HepG2 (cell line): Measurements from ENCODE around the gene CASKIN1. TPM values are rescaled to one million over a fixed set of nuclear protein-coding genes. Genes with fewer than 3 reads are reported as not detected.

Source experiments
- AHR ChIP-seq: IDR thresholded peaks from 2 replicates; pipeline ENCODE4 v1.6.1; 2018; ENCODE audit warnings: missing genetic modification reagents, missing compliant biosample characterization
- FOXA1 ChIP-seq, 2 experiments: fragments of 450-650 bp in 1 of 2; sonication (generic) in 1 of 2; formaldehyde crosslinking in 1 of 2; IDR thresholded peaks; 2 replicates each; pipeline versions ENCODE4 v1.4.0 to v1.6.1; 2016 to 2020; ENCODE audit warnings: missing genetic modification reagents in 1 of 2
- FOXA3 ChIP-seq: IDR thresholded peaks from 2 replicates; pipeline ENCODE4 v1.6.1; 2016; ENCODE audit warnings: missing genetic modification reagents, missing compliant biosample characterization
- HDAC2 ChIP-seq: sonication (generic); formaldehyde crosslinking; IDR thresholded peaks from 2 replicates; pipeline ENCODE4 v1.4.0; 2020; ENCODE audit warnings: missing genetic modification reagents
- HNF4A ChIP-seq: sonication (generic); formaldehyde crosslinking; IDR thresholded peaks from 2 replicates; pipeline ENCODE4 v1.4.0; 2020; ENCODE audit warnings: missing genetic modification reagents
- HOXA5 ChIP-seq: sonication (generic); formaldehyde crosslinking; IDR thresholded peaks from 2 replicates; pipeline ENCODE4 v1.4.0; 2020; ENCODE audit warnings: missing genetic modification reagents
- JUN ChIP-seq: sonication (generic); formaldehyde crosslinking; IDR thresholded peaks from 2 replicates; pipeline ENCODE4 v1.4.0; 2020; ENCODE audit warnings: mild to moderate bottlenecking, missing genetic modification reagents
- KAT2B ChIP-seq: fragments of 150-350 bp; IDR thresholded peaks from 2 replicates; pipeline ENCODE4 v1.6.1; 2014; ENCODE audit warnings: low read depth, low read length, borderline replicate concordance
- MBD4 ChIP-seq: IDR thresholded peaks from 2 replicates; pipeline ENCODE4 v1.6.1; 2012; ENCODE audit warnings: low read length, inconsistent platforms, borderline replicate concordance
- MIXL1 ChIP-seq: IDR thresholded peaks from 2 replicates; pipeline ENCODE4 v1.6.1; 2016
- MYC ChIP-seq: sonication (generic); formaldehyde crosslinking; IDR thresholded peaks from 2 replicates; pipeline ENCODE4 v1.9.0; 2021; ENCODE audit warnings: missing genetic modification reagents, borderline replicate concordance
- POLR2G ChIP-seq: fragments of 200-400 bp; formaldehyde crosslinking; IDR thresholded peaks from 2 replicates; pipeline ENCODE4 v1.6.1; 2018; ENCODE audit warnings: mild to moderate bottlenecking, low read depth, low read length, moderate library complexity
- RBM39 ChIP-seq: fragments of 200-400 bp; formaldehyde crosslinking; IDR thresholded peaks from one replicate; pipeline ENCODE4 v1.6.1; 2018; ENCODE audit warnings: antibody characterized with exemption, mild to moderate bottlenecking, low read depth, low read length; ENCODE audit not compliant: poor library complexity, severe bottlenecking
- SRSF4 ChIP-seq: fragments of 200-400 bp; formaldehyde crosslinking; IDR thresholded peaks from one replicate; pipeline ENCODE4 v1.6.1; 2018; ENCODE audit warnings: mild to moderate bottlenecking, low read depth, low read length, moderate library complexity; ENCODE audit not compliant: poor library complexity, severe bottlenecking
- ZFP82 ChIP-seq: sonication (generic); formaldehyde crosslinking; IDR thresholded peaks from 2 replicates; pipeline ENCODE4 v1.5.1; 2020; ENCODE audit warnings: mild to moderate bottlenecking, missing genetic modification reagents, borderline replicate concordance
- ZFYVE20 ChIP-seq: sonication (generic); formaldehyde crosslinking; IDR thresholded peaks from 2 replicates; pipeline ENCODE4 v1.8.0; 2023; ENCODE audit warnings: low read depth, mild to moderate bottlenecking, moderate library complexity, missing genetic modification reagents, borderline replicate concordance
- ZNF292 ChIP-seq: sonication (generic); formaldehyde crosslinking; IDR thresholded peaks from 2 replicates; pipeline ENCODE4 v1.8.1; 2022; ENCODE audit warnings: mild to moderate bottlenecking, low read depth, missing genetic modification reagents, borderline replicate concordance
- ZNF331 ChIP-seq: sonication (generic); formaldehyde crosslinking; IDR thresholded peaks from 2 replicates; pipeline ENCODE4 v1.4.0; 2020; ENCODE audit warnings: missing genetic modification reagents
- ZNF484 ChIP-seq: sonication (generic); formaldehyde crosslinking; IDR thresholded peaks from 2 replicates; pipeline ENCODE4 v1.5.1; 2020; ENCODE audit warnings: mild to moderate bottlenecking, low read depth, missing genetic modification reagents, borderline replicate concordance
- ZNF530 ChIP-seq: sonication (generic); formaldehyde crosslinking; IDR thresholded peaks from 2 replicates; pipeline ENCODE4 v1.5.0; 2020; ENCODE audit warnings: low read depth, mild to moderate bottlenecking, missing genetic modification reagents
- ZNF614 ChIP-seq: IDR thresholded peaks from 2 replicates; pipeline ENCODE4 v1.6.1; 2018; ENCODE audit warnings: missing biosample characterization, missing genetic modification reagents, inconsistent platforms, borderline replicate concordance
- ZNF746 ChIP-seq: sonication (generic); formaldehyde crosslinking; IDR thresholded peaks from 2 replicates; pipeline ENCODE4 v1.8.0; 2022; ENCODE audit warnings: mild to moderate bottlenecking, missing genetic modification reagents
- ZNF775 ChIP-seq: sonication (generic); formaldehyde crosslinking; IDR thresholded peaks from 2 replicates; pipeline ENCODE4 v1.4.0; 2020; ENCODE audit warnings: missing genetic modification reagents, mild to moderate bottlenecking, moderate library complexity, borderline replicate concordance
- polyA plus RNA-seq, 8 experiments: library from polyadenylated mRNA; depleted of rRNA in 3 of 8; stranded (reverse) in 7 of 8; unstranded in 1 of 8; fragments of >200 nt; fragmentation: Illumina TruSeq in 4 of 8; extraction: Trizol in 4 of 8; gene quantifications; 2 replicates each; pipeline versions ENCODE4 v1.2.1 to v1.2.3, GENCODE V29; 2011 to 2016; ENCODE audit warnings: low read depth in 4 of 8, missing spikeins in 1 of 8, mixed read lengths in 1 of 8; ENCODE audit not compliant: insufficient read depth in 1 of 8
- total RNA-seq, 5 experiments: library from RNA; depleted of rRNA; stranded (reverse); fragments of >200 nt; fragmentation: Illumina TruSeq; extraction: Trizol; gene quantifications; 2 replicates each; pipeline ENCODE4 v1.2.3, GENCODE V29; 2016; ENCODE audit warnings: low read depth in 1 of 5
- TF ChIP-seq, protein P1 (sequence below): sonication (generic); formaldehyde crosslinking; IDR thresholded peaks from 2 replicates; pipeline ENCODE4 v1.4.0; 2020; ENCODE audit warnings: missing genetic modification reagents, borderline replicate concordance
- TF ChIP-seq, protein P2 (sequence below): conservative IDR thresholded peaks from 2 replicates; pipeline ENCODE4 v1.6.1; 2018; ENCODE audit warnings: missing genetic modification reagents
- TF ChIP-seq, protein P3 (sequence below): IDR thresholded peaks from 2 replicates; pipeline ENCODE4 v1.6.1; 2016; ENCODE audit warnings: low read depth, borderline replicate concordance

Gene CASKIN1
- total and polyA plus RNA-seq, 2 of the 13 experiments (the other 11 are each of a cell fraction or from before 2014, with no cell fraction given): 1.2 to 2.2 TPM

DNA sequence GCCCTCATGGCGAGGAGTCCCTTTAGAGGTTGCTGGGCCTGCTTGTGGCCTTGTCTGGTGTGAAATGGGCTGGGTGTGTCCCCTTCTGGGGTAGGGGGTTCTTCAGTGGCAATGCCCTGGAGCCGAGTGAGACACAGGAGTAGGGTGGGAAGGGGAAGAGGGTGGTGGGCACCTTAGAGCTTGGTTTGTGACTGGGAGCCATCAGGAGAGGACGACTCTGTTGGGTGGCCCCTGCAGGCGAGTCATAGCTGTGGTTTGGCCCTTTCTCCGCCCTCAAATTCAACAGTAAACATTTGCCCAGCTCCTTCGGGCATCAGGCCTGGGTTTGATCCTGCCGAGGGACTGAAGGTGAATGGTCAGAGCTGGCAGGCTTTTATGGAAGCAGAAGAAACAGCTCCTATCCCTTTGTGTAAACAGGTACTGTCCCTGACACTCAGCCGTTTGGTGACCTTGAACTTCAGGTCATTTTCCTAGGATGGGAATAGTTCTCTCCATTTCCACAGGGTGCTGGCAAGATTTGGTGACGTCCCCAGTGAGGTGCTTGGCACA is 29.9 kb upstream of the CASKIN1 start (continued):
- no peak for TF ChIP-seq RBM39
- no peak for TF ChIP-seq JUN (CRISPR knock-in tag)
- no peak for TF ChIP-seq ZNF775 (CRISPR knock-in tag)
- TF ChIP-seq SRSF4: no peak
- TF ChIP-seq ZNF746 (CRISPR knock-in tag): no peak
- peak; percentile 27; the same call in 1 of the 2 replicates for TF ChIP-seq ZNF331 (CRISPR knock-in tag)
- no peak for TF ChIP-seq MIXL1 (CRISPR knock-in tag)
- no peak for TF ChIP-seq MBD4
- TF ChIP-seq HOXA5 (CRISPR knock-in tag): no peak
- TF ChIP-seq, protein P1, sequence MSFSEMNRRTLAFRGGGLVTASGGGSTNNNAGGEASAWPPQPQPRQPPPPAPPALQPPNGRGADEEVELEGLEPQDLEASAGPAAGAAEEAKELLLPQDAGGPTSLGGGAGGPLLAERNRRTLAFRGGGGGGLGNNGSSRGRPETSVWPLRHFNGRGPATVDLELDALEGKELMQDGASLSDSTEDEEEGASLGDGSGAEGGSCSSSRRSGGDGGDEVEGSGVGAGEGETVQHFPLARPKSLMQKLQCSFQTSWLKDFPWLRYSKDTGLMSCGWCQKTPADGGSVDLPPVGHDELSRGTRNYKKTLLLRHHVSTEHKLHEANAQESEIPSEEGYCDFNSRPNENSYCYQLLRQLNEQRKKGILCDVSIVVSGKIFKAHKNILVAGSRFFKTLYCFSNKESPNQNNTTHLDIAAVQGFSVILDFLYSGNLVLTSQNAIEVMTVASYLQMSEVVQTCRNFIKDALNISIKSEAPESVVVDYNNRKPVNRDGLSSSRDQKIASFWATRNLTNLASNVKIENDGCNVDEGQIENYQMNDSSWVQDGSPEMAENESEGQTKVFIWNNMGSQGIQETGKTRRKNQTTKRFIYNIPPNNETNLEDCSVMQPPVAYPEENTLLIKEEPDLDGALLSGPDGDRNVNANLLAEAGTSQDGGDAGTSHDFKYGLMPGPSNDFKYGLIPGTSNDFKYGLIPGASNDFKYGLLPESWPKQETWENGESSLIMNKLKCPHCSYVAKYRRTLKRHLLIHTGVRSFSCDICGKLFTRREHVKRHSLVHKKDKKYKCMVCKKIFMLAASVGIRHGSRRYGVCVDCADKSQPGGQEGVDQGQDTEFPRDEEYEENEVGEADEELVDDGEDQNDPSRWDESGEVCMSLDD (CRISPR knock-in tag): no peak
- TF ChIP-seq HNF4A (CRISPR knock-in tag): peak; percentile 64
- TF ChIP-seq ZFP82 (CRISPR knock-in tag): no peak
- 0 out of 2 replicates have a peak, but pooled peaks have one; percentile 39 for TF ChIP-seq ZNF614 (CRISPR knock-in tag)
- peak; percentile 96 for TF ChIP-seq FOXA3 (CRISPR knock-in tag)
- TF ChIP-seq POLR2G: no peak
- TF ChIP-seq, protein P2, sequence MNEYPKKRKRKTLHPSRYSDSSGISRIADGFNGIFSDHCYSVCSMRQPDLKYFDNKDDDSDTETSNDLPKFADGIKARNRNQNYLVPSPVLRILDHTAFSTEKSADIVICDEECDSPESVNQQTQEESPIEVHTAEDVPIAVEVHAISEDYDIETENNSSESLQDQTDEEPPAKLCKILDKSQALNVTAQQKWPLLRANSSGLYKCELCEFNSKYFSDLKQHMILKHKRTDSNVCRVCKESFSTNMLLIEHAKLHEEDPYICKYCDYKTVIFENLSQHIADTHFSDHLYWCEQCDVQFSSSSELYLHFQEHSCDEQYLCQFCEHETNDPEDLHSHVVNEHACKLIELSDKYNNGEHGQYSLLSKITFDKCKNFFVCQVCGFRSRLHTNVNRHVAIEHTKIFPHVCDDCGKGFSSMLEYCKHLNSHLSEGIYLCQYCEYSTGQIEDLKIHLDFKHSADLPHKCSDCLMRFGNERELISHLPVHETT (CRISPR knock-in tag): peak; percentile 74; the same call in 1 of the 2 replicates
- no peak for TF ChIP-seq ZFYVE20
- TF ChIP-seq MYC (CRISPR knock-in tag): no peak
- TF ChIP-seq, protein P3, sequence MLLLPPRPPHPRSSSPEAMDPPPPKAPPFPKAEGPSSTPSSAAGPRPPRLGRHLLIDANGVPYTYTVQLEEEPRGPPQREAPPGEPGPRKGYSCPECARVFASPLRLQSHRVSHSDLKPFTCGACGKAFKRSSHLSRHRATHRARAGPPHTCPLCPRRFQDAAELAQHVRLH (CRISPR knock-in tag): no peak
- no peak for TF ChIP-seq ZNF530 (CRISPR knock-in tag)
- no peak for TF ChIP-seq KAT2B
- TF ChIP-seq AHR (CRISPR knock-in tag): no peak
- peak; percentile 25; the same call in 1 of the 2 replicates for TF ChIP-seq ZNF292 (CRISPR knock-in tag)
- TF ChIP-seq FOXA1 (IDR thresholded peaks at IDR 0.05): peak; percentile 49; the same call in 1 of the 2 replicates
- TF ChIP-seq FOXA1 (CRISPR knock-in tag; IDR thresholded peaks at IDR 0.05): peak; percentile 94
- no peak for TF ChIP-seq ZNF484 (CRISPR knock-in tag)
- peak; percentile 72 for TF ChIP-seq HDAC2 (CRISPR knock-in tag)
